GM12878 (cell line): ENCODE measurements around the gene SNRPD1. TPM values are rescaled to one million over a fixed set of nuclear protein-coding genes. Genes with fewer than 3 reads are reported as not detected.

Experiments used
- ATF2 ChIP-seq: IDR thresholded peaks from 2 replicates; pipeline ENCODE4 v1.6.1; 2012; ENCODE audit warnings: low read length, inconsistent platforms
- BCL3 ChIP-seq: IDR thresholded peaks from 2 replicates; pipeline ENCODE4 v1.6.1; 2011; ENCODE audit warnings: borderline replicate concordance, low read depth, mild to moderate bottlenecking, moderate library complexity, low read length; ENCODE audit not compliant: insufficient read depth, poor library complexity, severe bottlenecking
- IRF3 ChIP-seq: fragments of 450-650 bp; IDR thresholded peaks from 2 replicates; pipeline ENCODE4 v1.6.1; 2014; ENCODE audit warnings: mild to moderate bottlenecking
- IRF5 ChIP-seq: fragments of 450-650 bp; IDR thresholded peaks from 2 replicates; pipeline ENCODE4 v1.6.1; 2017; ENCODE audit warnings: borderline replicate concordance
- MTA3 ChIP-seq: IDR thresholded peaks from 2 replicates; pipeline ENCODE4 v1.6.1; 2012; ENCODE audit warnings: low read length, inconsistent platforms, borderline replicate concordance
- NR2F1 ChIP-seq: fragments of 450-650 bp; conservative IDR thresholded peaks from 2 replicates; pipeline ENCODE4 v1.6.1; 2017; ENCODE audit warnings: mild to moderate bottlenecking
- POLR2AphosphoS5 ChIP-seq: IDR thresholded peaks from 2 replicates; pipeline ENCODE4 v1.6.1; 2011; ENCODE audit warnings: mild to moderate bottlenecking, low read length, inconsistent platforms
- SMAD1 ChIP-seq: fragments of 450-650 bp; IDR thresholded peaks from 2 replicates; pipeline ENCODE4 v1.6.1; 2018; ENCODE audit warnings: mild to moderate bottlenecking, low read depth; ENCODE audit not compliant: partially characterized antibody
- SP1 ChIP-seq: IDR thresholded peaks from one replicate; pipeline ENCODE4 v1.6.1; 2011; ENCODE audit warnings: low read depth, low read length
- SREBF2 ChIP-seq: IDR thresholded peaks from 2 replicates; pipeline ENCODE4 v1.6.1; 2012; ENCODE audit warnings: mild to moderate bottlenecking, low read length
- ZNF217 ChIP-seq: fragments of 450-650 bp; IDR thresholded peaks from 2 replicates; pipeline ENCODE4 v1.6.1; 2017; ENCODE audit warnings: antibody characterized with exemption, mild to moderate bottlenecking
- polyA plus RNA-seq, 11 experiments: library from polyadenylated mRNA; depleted of rRNA in 4 of 11; unstranded in 6 of 11; stranded (reverse) in 5 of 11; fragments of >200 nt; fragmentation: Nextera tagmentation in 4 of 11; fragmentation: Illumina TruSeq in 1 of 11; extraction: Ambion mirVana in 4 of 11; extraction: Trizol in 1 of 11; gene quantifications; 1 replicate in 1 of 11; 2 replicates in 10 of 11; pipeline versions ENCODE4 v1.2.1 to v1.2.3, GENCODE V29; 2011 to 2016; ENCODE audit warnings: inconsistent platforms in 2 of 11, missing spikeins in 2 of 11, low read depth in 1 of 11
- total RNA-seq, 4 experiments: library from RNA; depleted of rRNA in 3 of 4; stranded (reverse); fragments of >200 nt in 3 of 4; fragmentation: Illumina TruSeq in 1 of 4; extraction: Trizol in 1 of 4; gene quantifications; 2 replicates each; pipeline versions ENCODE4 v1.2.1 to v1.2.3, GENCODE V29; 2013 to 2021

SNRPD1 gene
- total and polyA plus RNA-seq, 10 of the 15 experiments (the other 5 are each of a cell fraction or from before 2014, with no cell fraction given) = 52.6 to 866 (median 227) TPM

- TF ChIP-seq IRF3 (no peak), ATF2 (0 out of 2 replicates have a peak, but pooled peaks have one; percentile 15), NR2F1 (peak; percentile 43), ZNF217 (peak; percentile 74; the same call in 1 of the 2 replicates), BCL3 (no peak), POLR2AphosphoS5 (peak; percentile 98), SMAD1 (no peak), SREBF2 (0 out of 2 replicates have a peak, but pooled peaks have one; percentile 32), SP1 (peak; percentile 49), MTA3 (no peak), IRF5 (no peak)
Observed at GRCh38 chr18:21612125-21613039, at the start of gene SNRPD1 (continued).
